H1 (cell line): ENCODE results near the gene NDUFA1.

Experiments
- CEBPB ChIP-seq: IDR thresholded peaks from 2 replicates; pipeline ENCODE4 v1.6.1; 2012; ENCODE audit warnings: low read depth, low read length
- EGR1 ChIP-seq: IDR thresholded peaks from 2 replicates; pipeline ENCODE4 v1.6.1; 2011; ENCODE audit warnings: low read depth, low read length, borderline replicate concordance
- GABPA ChIP-seq: IDR thresholded peaks from 2 replicates; pipeline ENCODE4 v1.6.1; 2011; ENCODE audit warnings: mild to moderate bottlenecking, low read length, moderate library complexity, borderline replicate concordance; ENCODE audit not compliant: insufficient read depth
- MAX ChIP-seq: IDR thresholded peaks from 2 replicates; pipeline ENCODE4 v1.6.1; 2012; ENCODE audit warnings: inconsistent platforms
- PHF8 ChIP-seq: fragments of 200-600 bp; sonication (generic); conservative IDR thresholded peaks from 2 replicates; pipeline ENCODE4 v1.7.1; 2012; ENCODE audit warnings: low read depth, mild to moderate bottlenecking, inconsistent platforms, low read length, moderate library complexity
- SIX5 ChIP-seq: IDR thresholded peaks from 2 replicates; pipeline ENCODE4 v1.6.1; 2011; ENCODE audit warnings: mild to moderate bottlenecking, low read depth, low read length
- SP1 ChIP-seq: IDR thresholded peaks from 2 replicates; pipeline ENCODE4 v1.6.1; 2011; ENCODE audit warnings: low read depth, low read length
- TAF1 ChIP-seq: IDR thresholded peaks from 2 replicates; pipeline ENCODE4 v1.6.1; 2011; ENCODE audit warnings: mild to moderate bottlenecking, low read depth, low read length
- ZNF274 ChIP-seq: IDR thresholded peaks from 2 replicates; pipeline ENCODE4 v1.7.0; 2012; ENCODE audit warnings: low read length, borderline replicate concordance; ENCODE audit errors: extremely low read depth

GRCh38 chrX:119880076-119880475 lies 8.4 kb downstream of the NDUFA1 start:
- TF ChIP-seq SIX5 = no peak
- no peak for TF ChIP-seq GABPA
- no peak for TF ChIP-seq EGR1
- no peak for TF ChIP-seq MAX
- no peak for TF ChIP-seq SP1
- no peak for TF ChIP-seq TAF1
- TF ChIP-seq CEBPB = no peak
- no peak for TF ChIP-seq PHF8
- no peak for TF ChIP-seq ZNF274
